H9 (cell line): ENCODE data around the gene AQP5. TPM values are rescaled to one million over a fixed set of nuclear protein-coding genes. Genes with fewer than 3 reads are reported as not detected.

Source experiments
- DNase-seq: peaks from one replicate; pipeline ENCODE4 v3.0.0-alpha.2; 2017
- H2AFZ ChIP-seq: one replicate; pipeline ENCODE4 v1.6.1; 2013; ENCODE audit warnings: mild to moderate bottlenecking, low read length, control low read depth, moderate library complexity
- H2AK5ac ChIP-seq: 2 replicates; pipeline ENCODE4 v1.6.1; 2013; ENCODE audit warnings: low read length, control low read depth, mixed read lengths; ENCODE audit not compliant: insufficient read length
- H2BK120ac ChIP-seq: one replicate; pipeline ENCODE4 v1.6.1; 2013; ENCODE audit warnings: low read depth, mild to moderate bottlenecking, low read length, control low read depth, inconsistent platforms; ENCODE audit not compliant: poor library complexity, severe bottlenecking
- H2BK12ac ChIP-seq: 2 replicates; pipeline ENCODE4 v1.6.1; 2013; ENCODE audit warnings: low read length, control low read depth, mixed read lengths, low read depth; ENCODE audit not compliant: insufficient read length
- H2BK15ac ChIP-seq: 2 replicates; pipeline ENCODE4 v1.6.1; 2013; ENCODE audit warnings: low read depth, low read length, control low read depth
- H2BK20ac ChIP-seq: one replicate; pipeline ENCODE4 v1.6.1; 2013; ENCODE audit warnings: low read depth, mild to moderate bottlenecking, low read length, control low read depth, inconsistent platforms; ENCODE audit not compliant: poor library complexity, severe bottlenecking
- H2BK5ac ChIP-seq: 2 replicates; pipeline ENCODE4 v1.6.1; 2013; ENCODE audit warnings: low read length, control low read depth, mixed read lengths; ENCODE audit not compliant: insufficient read length
- H3K14ac ChIP-seq: 2 replicates; pipeline ENCODE4 v1.6.1; 2013; ENCODE audit warnings: low read length, control low read depth; ENCODE audit not compliant: insufficient read depth
- H3K18ac ChIP-seq: 2 replicates; pipeline ENCODE4 v1.6.1; 2013; ENCODE audit warnings: low read depth, mild to moderate bottlenecking, mixed read lengths, low read length, control low read depth; ENCODE audit not compliant: insufficient read length
- H3K23ac ChIP-seq: 2 replicates; pipeline ENCODE4 v1.6.1; 2013; ENCODE audit warnings: low read length, control low read depth, mixed read lengths, low read depth; ENCODE audit not compliant: insufficient read length
- H3K23me2 ChIP-seq: 2 replicates; pipeline ENCODE4 v1.6.1; 2013; ENCODE audit warnings: low read depth, mild to moderate bottlenecking, mixed read lengths, low read length, control low read depth; ENCODE audit not compliant: insufficient read length, poor library complexity, severe bottlenecking
- H3K27ac ChIP-seq: 2 replicates; pipeline ENCODE4 v1.5.1; 2013; ENCODE audit warnings: low read length, control low read depth, mixed read lengths, low read depth; ENCODE audit not compliant: insufficient read length
- H3K27me3 ChIP-seq: 2 replicates; pipeline ENCODE4 v1.6.1; 2013; ENCODE audit warnings: low read length, control low read depth, inconsistent platforms; ENCODE audit not compliant: insufficient read depth
- H3K4ac ChIP-seq: 2 replicates; pipeline ENCODE4 v1.6.1; 2013; ENCODE audit warnings: low read depth, mild to moderate bottlenecking, control low read depth, inconsistent platforms, low read length, moderate library complexity
- H3K4me1 ChIP-seq: 2 replicates; pipeline ENCODE4 v1.6.1; 2013; ENCODE audit warnings: low read length, control low read depth, inconsistent platforms; ENCODE audit not compliant: insufficient read depth
- H3K4me2 ChIP-seq: 2 replicates; pipeline ENCODE4 v1.6.1; 2013; ENCODE audit warnings: low read length, control low read depth, mixed read lengths; ENCODE audit not compliant: insufficient read length, insufficient read depth
- H3K56ac ChIP-seq: 2 replicates; pipeline ENCODE4 v1.6.1; 2013; ENCODE audit warnings: low read depth, mild to moderate bottlenecking, mixed read lengths, low read length, control low read depth; ENCODE audit not compliant: insufficient read length
- H3K79me1 ChIP-seq: 2 replicates; pipeline ENCODE4 v1.6.1; 2013; ENCODE audit warnings: low read depth, mild to moderate bottlenecking, moderate library complexity, low read length, control low read depth, inconsistent platforms; ENCODE audit not compliant: insufficient read depth, poor library complexity, severe bottlenecking
- H3K79me2 ChIP-seq: 2 replicates; pipeline ENCODE4 v1.6.1; 2013; ENCODE audit warnings: low read length, control low read depth, inconsistent platforms; ENCODE audit not compliant: insufficient read depth
- H3K9ac ChIP-seq: 2 replicates; pipeline ENCODE4 v1.6.1; 2013; ENCODE audit warnings: low read length, control low read depth, mixed read lengths; ENCODE audit not compliant: insufficient read length; ENCODE audit errors: extremely low read depth
- H3K9me3 ChIP-seq: one replicate; pipeline ENCODE4 v1.6.1; 2013; ENCODE audit warnings: low read depth, low read length, inconsistent platforms; ENCODE audit not compliant: control insufficient read depth
- H3T11ph ChIP-seq: one replicate; pipeline ENCODE4 v1.6.1; 2013; ENCODE audit warnings: mild to moderate bottlenecking, low read length, control low read depth, inconsistent platforms
- H4K20me1 ChIP-seq: one replicate; pipeline ENCODE4 v1.6.1; 2013; ENCODE audit not compliant: control insufficient read depth, insufficient read length, insufficient read depth
- H4K5ac ChIP-seq: 2 replicates; pipeline ENCODE4 v1.6.1; 2013; ENCODE audit warnings: low read depth, mild to moderate bottlenecking, mixed read lengths, low read length, control low read depth; ENCODE audit not compliant: insufficient read length
- H4K8ac ChIP-seq: replicated peaks from 2 replicates; pipeline ENCODE4 v1.6.1; 2013; ENCODE audit warnings: low read length, control low read depth, mixed read lengths, low read depth; ENCODE audit not compliant: insufficient read length
- H4K91ac ChIP-seq: 2 replicates; pipeline ENCODE4 v1.6.1; 2013; ENCODE audit warnings: low read depth, mild to moderate bottlenecking, moderate library complexity, mixed read lengths, low read length, control low read depth; ENCODE audit not compliant: insufficient read length
- H3K27ac Mint-ChIP-seq, 3 experiments: 2 replicates in 2 of 3; 3 replicates in 1 of 3; pipeline ENCODE4 v1.8.0; 2020 to 2021; ENCODE audit warnings: mixed read lengths in 3 of 3, mild to moderate bottlenecking in 1 of 3, moderate library complexity in 1 of 3
- H3K27me3 Mint-ChIP-seq: 2 replicates; pipeline ENCODE4 v1.8.0; 2021; ENCODE audit warnings: low read depth, mild to moderate bottlenecking, moderate library complexity, mixed read lengths
- H3K36me3 Mint-ChIP-seq, 3 experiments: 2 replicates in 2 of 3; 3 replicates in 1 of 3; pipeline ENCODE4 v1.8.0; 2020 to 2021; ENCODE audit warnings: low read depth in 3 of 3, mixed read lengths in 3 of 3; ENCODE audit not compliant: insufficient read depth in 1 of 3
- H3K4me1 Mint-ChIP-seq, 2 experiments: 2 replicates each; pipeline ENCODE4 v1.8.0; 2020; ENCODE audit warnings: mixed read lengths in 2 of 2
- H3K4me3 Mint-ChIP-seq, 2 experiments: 2 replicates in 1 of 2; 3 replicates in 1 of 2; pipeline ENCODE4 v1.8.0; 2020 to 2021; ENCODE audit warnings: mild to moderate bottlenecking in 2 of 2, mixed read lengths in 2 of 2, moderate library complexity in 1 of 2
- H3K9me3 Mint-ChIP-seq, 2 experiments: 2 replicates in 1 of 2; 3 replicates in 1 of 2; pipeline ENCODE4 v1.8.0; 2020; ENCODE audit warnings: mild to moderate bottlenecking in 2 of 2, mixed read lengths in 2 of 2, moderate library complexity in 1 of 2
- WGBS: extraction: QIAGEN DNeasy Blood & Tissue Kit; methylation state at CpG from one replicate; pipeline ENCODE4 v1.1.7; 2013; ENCODE audit warnings: missing lambda C conversion rate, low lambda C conversion rate, mixed read lengths; ENCODE audit not compliant: insufficient read length; ENCODE audit errors: extremely low coverage; 5-methylcytosine and 5-hydroxymethylcytosine counted together
- total RNA-seq: library from RNA; stranded (reverse); gene quantifications from 2 replicates; pipeline ENCODE4 v1.2.1, GENCODE V29; 2021
- TF ChIP-seq, protein P1 (sequence below): fragments of 200-600 bp; sonication (generic); conservative IDR thresholded peaks from 3 replicates; pipeline ENCODE4 v1.8.0; 2021; ENCODE audit warnings: antibody characterized with exemption, mild to moderate bottlenecking

The AQP5 gene
- total RNA-seq, 1 experiment from 2014 or later = 2.8 TPM

GRCh38 chr12:49944046-49944445 is 17.6 kb upstream of the AQP5 start:
- H3K18ac ChIP-seq = no peak overlapping the region
- no peak overlapping the region for H4K5ac ChIP-seq
- H2AK5ac ChIP-seq = no peak overlapping the region
- H2BK20ac ChIP-seq = no peak overlapping the region
- no peak overlapping the region for H4K8ac ChIP-seq
- H2BK12ac ChIP-seq = no peak overlapping the region
- H3K9me3 Mint-ChIP-seq = no peaks in the 10 kb centered on the region
- no peaks in the 10 kb centered on the region for H4K20me1 ChIP-seq
- no CpG with 5 or more reads among the region's 5 CpGs for WGBS
- no peak overlapping the region for H3K56ac ChIP-seq
- no peak overlapping the region for H3K27ac Mint-ChIP-seq
- no peak overlapping the region for H3K4me3 Mint-ChIP-seq
- no peaks in the 10 kb centered on the region for H3K79me1 ChIP-seq
- no peaks in the 10 kb centered on the region for H3K27me3 ChIP-seq
- no peak overlapping the region for H3K23ac ChIP-seq
- no peak overlapping the region for H3K27ac ChIP-seq
- H4K91ac ChIP-seq = no peak overlapping the region
- no peaks in the 10 kb centered on the region for H3K79me2 ChIP-seq
- no peak overlapping the region for H3K9ac ChIP-seq
- H3K23me2 ChIP-seq = peaks cover 5% of the 10 kb centered on the region
- H2BK120ac ChIP-seq = no peak overlapping the region
- no peak overlapping the region for H3K14ac ChIP-seq
- no peak overlapping the region for H2AFZ ChIP-seq
- H3K9me3 ChIP-seq = no peaks in the 10 kb centered on the region
- H3K27me3 Mint-ChIP-seq = peaks cover 27% of the 10 kb centered on the region
- H3T11ph ChIP-seq = no peak overlapping the region
- H2BK5ac ChIP-seq = no peak overlapping the region
- no peak overlapping the region for H3K4ac ChIP-seq
- peak; percentile 20 for DNase-seq
- TF ChIP-seq, protein P1, sequence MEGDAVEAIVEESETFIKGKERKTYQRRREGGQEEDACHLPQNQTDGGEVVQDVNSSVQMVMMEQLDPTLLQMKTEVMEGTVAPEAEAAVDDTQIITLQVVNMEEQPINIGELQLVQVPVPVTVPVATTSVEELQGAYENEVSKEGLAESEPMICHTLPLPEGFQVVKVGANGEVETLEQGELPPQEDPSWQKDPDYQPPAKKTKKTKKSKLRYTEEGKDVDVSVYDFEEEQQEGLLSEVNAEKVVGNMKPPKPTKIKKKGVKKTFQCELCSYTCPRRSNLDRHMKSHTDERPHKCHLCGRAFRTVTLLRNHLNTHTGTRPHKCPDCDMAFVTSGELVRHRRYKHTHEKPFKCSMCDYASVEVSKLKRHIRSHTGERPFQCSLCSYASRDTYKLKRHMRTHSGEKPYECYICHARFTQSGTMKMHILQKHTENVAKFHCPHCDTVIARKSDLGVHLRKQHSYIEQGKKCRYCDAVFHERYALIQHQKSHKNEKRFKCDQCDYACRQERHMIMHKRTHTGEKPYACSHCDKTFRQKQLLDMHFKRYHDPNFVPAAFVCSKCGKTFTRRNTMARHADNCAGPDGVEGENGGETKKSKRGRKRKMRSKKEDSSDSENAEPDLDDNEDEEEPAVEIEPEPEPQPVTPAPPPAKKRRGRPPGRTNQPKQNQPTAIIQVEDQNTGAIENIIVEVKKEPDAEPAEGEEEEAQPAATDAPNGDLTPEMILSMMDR = no peak
- no peak overlapping the region for H3K4me2 ChIP-seq
- no peaks in the 10 kb centered on the region for H3K36me3 Mint-ChIP-seq
- peaks cover 41 to 59% of the 10 kb centered on the region in 2 experiments for H3K4me1 Mint-ChIP-seq
- H2BK15ac ChIP-seq = no peak overlapping the region
- H3K4me1 ChIP-seq = no peaks in the 10 kb centered on the region; the same call in 1 of the 2 replicates
